NCI-H345 (cell line): Measurements from ENCODE around the gene KRTAP12-1.
A peak's percentile ranks its signal among the peaks of the same experiment; 100 is the strongest.
"Not testable (repeated sequence)": the region's sequence is repeated elsewhere in the genome, so short reads cannot be mapped to it uniquely, and the experiment has no call there.

Experiments
- DNase-seq: peaks from one replicate; lab custom pipeline; 2025; lab: John Stamatoyannopoulos, UW

Gene KRTAP12-1

DNA sequence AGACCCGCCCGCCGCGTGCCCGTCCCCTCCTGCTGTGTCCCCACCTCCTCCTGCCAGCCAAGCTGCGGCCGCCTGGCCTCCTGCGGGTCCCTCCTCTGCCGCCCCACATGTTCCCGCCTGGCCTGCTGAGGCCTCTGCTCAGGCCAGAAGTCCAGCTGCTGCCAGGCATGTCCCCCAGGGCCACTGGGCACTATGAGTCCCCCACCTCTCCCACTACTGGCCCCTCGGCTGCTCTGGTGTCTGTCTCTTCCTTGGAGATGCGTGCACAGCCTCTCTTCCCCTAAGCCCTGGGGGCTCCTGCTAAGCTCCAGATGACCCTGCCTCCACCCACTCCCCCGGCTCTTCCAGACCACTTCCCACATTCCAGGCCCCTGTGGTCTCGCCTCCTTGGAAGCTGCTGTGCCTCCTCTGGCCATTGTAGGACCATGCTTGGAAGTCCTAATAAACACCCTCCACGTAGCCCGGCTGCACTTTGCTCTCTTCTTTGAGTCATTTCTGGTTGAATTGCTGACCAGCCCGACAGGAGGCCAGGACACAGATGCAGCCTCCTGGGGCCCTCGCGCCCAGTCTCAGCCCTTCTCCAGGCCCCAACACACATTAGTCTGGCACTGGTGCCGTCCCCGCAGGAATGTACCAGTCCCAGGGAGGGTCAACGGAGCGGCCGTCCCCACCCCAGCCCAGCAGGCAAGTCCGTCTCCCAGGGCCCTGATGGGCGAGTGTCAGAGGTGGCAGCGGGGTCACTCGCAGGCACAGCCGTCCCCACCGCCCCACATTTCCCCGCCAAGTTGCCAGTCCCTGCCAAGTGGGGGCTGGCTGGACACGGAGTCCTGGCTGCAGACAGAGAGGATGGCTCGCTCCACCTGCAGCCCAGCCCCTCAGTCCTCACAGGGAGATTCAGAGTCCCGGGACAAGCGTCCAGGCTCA lies 16.1 kb upstream of the KRTAP12-1 start:
- DNase-seq: no peak

DNA sequence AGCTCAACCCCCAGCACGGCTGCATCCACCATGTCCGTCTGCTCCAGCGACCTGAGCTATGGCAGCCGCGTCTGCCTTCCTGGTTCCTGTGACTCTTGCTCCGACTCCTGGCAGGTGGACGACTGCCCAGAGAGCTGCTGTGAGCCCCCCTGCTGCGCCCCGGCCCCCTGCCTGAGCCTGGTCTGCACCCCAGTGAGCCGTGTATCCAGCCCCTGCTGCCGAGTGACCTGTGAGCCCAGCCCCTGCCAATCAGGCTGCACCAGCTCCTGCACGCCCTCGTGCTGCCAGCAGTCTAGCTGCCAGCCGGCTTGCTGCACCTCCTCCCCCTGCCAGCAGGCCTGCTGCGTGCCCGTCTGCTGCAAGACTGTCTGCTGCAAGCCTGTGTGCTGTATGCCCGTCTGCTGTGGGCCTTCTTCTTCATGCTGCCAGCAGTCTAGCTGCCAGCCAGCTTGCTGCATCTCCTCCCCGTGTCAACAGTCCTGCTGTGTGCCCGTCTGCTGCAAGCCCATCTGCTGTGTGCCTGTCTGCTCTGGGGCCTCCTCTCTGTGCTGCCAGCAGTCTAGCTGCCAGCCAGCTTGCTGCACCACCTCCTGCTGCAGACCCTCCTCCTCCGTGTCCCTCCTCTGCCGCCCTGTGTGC lies 15.3 kb upstream of the KRTAP12-1 start, which contains the start of gene KRTAP10-12:
Gene KRTAP10-12 (plus strand): TSS at position 1 of the 639 bp plus-strand sequence. CDS start 30 bp downstream, at position 31.
- DNase-seq: not testable (repeated sequence)

DNA sequence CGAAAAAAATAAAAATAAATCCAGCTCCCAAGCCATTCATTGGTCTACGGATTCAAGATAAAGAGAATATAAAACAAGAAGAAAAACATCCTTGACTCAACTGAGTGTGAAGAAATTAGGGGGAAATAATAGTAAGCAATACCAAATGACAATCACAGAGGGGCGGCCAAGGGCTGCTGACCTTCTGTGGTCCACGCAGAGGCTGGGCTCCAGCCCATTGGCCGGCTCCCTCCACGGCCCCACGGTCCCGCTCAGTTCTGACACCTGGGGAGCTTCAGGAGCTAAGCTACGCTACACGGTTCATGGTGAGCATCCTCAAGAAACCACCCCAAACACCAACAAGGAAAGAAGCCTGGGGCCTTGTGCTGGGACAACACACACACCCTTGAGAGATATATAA lies 14.6 kb upstream of the KRTAP12-1 start:
- no peak for DNase-seq

DNA sequence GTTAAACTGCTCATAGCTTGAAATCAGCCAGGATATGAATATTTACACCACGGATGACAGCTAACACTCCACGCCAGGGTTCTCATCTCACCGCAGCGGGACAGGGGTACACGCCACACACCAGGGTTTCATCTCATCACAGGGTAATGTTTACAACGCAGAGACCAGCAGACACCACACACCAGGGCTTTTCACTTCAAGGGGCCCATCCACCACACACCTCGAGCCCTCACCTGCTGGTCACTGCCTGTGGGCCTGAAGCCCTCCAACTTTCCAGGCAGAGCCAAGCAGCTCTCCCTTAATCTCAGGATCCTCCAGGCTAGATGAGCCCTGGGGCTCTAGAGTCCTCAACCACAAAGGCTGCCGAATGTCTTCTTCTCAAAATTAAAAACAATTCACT lies 13.7 kb upstream of the KRTAP12-1 start:
- no peak for DNase-seq

DNA sequence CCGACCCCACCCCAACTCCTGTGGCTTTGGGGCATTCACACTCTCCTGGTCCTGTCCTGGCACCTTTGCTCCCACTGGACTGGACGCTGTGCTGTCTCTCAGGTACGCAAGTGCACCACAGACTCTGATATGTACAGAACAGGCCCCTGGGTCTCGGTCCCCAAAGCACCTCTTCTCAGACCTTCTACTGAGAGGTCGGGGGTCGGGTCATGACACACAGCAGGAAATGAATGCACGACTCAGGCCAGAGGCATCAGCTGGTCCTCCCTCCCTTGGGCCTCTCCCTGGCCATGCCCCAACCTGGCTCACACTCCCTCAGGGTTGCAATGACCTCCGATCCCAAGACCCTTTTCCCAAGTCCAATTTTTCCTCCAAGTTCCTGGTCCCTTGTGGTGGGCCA lies 13.2 kb upstream of the KRTAP12-1 start:
- no peak for DNase-seq

DNA sequence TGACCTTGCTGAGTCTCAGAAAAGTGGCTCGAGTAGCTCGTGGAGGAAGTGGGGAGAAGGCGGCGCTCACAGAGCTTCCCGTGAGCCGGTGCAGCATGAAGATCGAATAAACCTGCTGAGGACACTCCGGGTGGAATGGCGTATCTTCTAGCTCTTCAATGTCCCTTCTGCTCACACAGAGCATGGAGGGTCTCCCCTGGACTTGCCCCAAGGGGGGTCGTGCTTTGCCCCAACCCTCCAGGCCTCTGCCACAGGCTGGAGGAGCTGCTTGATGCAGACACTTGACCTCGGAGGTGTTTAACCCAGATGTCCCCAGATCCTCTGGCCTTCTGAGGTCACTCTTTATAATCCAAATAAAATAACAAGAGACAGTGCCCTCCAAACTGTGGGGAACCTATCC lies 12.8 kb upstream of the KRTAP12-1 start:
- no peak for DNase-seq

DNA sequence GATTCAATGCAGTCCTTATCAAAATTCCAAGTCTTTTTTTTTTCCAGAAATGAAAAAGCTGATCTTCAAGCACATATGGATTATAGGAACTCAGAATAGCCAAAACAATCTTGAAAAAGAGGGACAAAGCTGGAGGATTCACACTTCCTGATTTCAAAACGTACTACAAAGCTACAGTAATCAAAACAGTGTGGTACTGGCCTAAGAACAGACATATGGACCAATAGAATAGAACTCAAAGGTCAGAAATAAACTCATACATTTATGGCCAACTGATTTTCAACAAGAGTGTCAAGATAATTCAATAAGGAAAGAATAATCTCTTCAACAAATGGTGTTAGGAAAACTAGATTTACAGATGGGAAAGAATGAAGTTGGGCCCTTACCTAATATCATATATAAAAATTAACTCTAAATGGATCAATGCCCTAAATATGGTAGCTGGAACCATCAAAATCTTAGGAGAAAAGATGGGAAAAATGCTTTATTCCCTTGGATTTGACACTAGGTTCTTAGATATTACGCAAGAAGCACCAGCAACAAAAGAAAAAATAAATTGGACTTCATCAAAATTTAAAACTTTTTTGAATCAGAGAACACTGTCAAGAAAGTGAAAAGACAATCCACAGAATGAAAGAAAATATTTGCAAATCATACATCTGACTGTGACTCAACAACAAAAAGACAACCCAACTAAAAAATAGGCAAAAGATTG lies 11.0 kb upstream of the KRTAP12-1 start:
- no peak for DNase-seq

DNA sequence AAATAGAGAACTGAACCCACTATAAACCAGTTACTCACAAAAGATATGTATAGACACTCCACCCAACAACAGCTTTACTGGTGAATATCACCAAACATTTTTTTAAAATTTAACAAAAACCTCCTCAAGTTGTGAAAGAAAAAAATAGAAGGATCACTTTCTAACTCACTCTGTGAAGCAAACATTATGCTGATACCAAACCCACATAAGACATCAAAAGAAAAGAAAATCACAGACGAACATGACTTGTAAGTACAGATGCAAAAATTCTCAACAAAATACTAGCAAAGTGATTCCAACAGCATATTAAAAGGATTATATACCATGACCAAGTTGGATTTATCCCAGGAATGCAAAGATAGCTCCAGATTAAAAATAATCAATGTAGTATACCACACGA lies 9.7 kb upstream of the KRTAP12-1 start:
- DNase-seq: no peak

DNA sequence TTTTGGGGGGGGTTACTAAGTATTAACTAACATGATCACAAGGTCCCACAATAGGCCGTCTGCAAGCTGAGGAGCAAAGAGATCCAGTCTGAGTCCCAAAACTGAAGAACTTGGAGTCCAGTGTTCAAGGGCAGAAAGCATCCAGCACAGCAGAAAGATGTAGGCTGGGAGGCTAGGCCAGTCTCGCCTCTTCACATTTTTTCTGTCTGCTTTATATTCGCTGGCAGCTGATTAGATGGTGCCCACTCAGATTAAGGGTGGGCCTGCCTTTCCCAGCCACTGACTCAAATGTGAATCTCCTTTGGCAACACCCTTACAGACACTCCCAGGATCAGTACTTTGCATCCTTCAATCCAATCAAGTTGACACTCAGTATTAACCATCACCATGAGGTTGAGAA lies 7.8 kb upstream of the KRTAP12-1 start:
- not testable (repeated sequence) for DNase-seq

DNA sequence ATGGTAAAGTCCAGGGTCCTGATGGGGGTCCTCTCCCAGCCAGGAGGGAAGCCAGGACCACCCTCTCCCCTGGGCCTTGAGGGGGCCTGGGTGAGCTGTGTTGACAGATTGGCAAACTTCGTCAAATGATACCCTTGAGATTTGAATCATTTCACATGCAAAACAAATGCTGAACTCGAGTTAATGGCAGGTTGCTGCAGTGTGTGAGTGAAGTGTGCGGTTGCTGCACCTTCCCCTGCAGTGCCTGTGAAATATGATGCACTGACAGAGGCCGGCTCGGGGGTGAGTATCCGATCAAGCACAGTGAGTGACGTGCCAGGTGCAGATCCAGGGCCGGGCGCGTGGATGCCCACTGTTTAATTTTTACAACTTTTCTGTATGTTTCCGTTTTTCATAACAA lies 5.7 kb upstream of the KRTAP12-1 start:
- DNase-seq: peak; percentile 76

DNA sequence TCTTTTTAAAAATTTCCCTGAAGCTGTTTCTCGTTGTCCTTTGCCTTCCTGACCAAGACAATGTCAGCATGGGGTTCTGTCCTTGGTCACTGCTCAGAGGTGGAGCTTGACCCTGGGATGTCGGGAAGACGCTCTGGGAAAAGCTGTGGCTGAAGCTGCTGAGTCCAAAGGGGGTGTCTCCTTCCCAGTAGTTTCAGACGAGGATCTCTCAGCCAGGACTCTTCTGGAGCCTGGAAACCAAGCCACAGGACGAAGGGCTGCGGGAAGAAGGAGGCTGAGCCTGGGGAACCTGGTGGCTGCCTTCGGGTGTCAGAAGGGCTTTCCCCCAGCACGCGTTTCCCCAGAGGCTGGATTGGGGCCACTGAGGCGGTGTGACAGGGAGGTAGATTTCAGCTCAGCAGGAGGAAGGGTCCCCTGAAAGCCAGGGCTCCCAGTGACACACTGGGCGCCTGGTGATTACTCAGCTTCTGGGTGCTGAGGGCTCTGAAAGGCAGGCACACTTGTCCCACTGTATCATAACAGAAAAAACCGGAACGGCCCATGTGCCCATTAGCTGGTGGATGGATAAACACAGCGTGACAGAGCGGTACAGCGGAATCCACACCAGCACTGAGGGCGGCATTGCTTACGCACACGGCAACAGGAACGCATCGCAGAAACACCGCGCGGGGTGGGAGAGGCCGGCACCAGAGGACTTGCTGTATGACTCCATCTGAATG lies 5.0 kb upstream of the KRTAP12-1 start:
- DNase-seq: peak; percentile 48

DNA sequence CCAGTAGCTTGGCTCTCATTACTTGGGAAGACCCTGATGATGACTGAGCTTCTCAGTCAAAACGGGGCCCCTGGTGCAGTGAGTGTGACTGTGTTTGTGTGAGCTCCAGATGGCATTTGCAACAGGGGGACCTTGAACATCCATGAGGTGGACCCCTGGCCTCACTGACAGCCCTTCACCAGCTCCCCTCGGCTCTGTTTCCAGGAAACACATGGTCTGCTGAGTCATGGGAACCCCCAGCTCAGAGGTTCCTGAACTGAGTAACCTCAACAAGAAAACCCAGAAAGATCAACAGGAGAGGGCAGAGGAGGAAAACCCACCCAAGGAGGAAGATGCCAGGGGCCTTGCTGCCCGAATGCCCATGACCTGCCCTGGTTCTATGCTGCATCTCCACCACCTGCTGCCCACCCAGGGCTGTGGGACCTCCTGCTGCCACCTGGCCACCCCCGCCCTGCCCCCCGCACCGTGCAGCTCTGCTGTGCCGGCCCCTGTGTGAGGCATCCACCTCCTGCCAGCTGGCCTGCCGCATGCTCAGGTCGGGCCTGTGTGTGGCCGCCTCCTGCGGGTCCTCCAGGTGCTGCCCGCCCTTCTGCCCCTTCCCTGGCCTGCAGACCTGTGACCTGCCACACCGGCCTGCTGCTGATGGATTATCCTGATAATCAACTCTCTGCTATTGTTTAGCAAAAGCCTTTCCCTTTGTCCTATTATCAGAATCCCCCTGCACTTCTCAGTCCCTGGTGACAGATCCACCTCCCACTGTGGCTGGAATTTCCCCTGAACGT lies 4.2 kb upstream of the KRTAP12-1 start:
- DNase-seq: no peak

DNA sequence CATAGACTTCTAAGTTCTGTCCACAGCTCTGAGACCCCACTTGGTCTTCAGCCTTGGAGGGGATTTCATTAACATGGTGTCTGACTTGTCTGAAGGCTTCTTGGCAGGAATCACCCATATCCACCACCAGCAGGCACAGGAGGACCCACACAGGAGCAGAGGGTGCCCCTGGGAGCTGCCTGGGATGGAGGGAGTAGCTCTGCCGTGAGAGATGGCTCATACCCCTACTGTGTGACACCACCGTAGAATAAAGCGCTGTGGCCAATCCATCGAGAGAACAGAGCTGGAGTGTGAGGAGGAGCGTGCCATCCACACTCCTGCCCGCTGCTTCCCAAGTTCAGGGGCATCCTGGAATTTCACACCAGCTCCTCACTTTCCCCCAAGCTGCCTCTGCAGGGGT lies 3.1 kb upstream of the KRTAP12-1 start:
- not testable (repeated sequence) for DNase-seq

DNA sequence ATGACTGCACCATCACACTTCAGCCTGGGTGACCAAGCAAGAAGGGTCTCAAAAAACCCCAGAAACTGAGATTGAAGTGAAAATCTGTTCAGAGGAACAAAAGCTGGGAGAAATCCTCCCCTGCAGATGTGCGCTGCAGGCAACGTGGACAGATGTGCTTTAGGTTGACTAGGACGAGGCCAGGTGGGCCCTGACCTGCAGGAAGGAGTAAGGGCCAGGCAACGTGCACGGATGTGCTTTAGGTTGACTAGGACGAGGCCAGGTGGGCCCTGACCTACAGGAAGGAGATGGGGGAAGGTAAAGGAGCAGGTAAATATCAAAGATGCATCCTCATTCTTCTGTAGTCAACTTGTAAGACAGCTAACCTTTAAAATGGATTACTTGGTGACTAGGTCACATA lies 2.5 kb upstream of the KRTAP12-1 start:
- DNase-seq: no peak

DNA sequence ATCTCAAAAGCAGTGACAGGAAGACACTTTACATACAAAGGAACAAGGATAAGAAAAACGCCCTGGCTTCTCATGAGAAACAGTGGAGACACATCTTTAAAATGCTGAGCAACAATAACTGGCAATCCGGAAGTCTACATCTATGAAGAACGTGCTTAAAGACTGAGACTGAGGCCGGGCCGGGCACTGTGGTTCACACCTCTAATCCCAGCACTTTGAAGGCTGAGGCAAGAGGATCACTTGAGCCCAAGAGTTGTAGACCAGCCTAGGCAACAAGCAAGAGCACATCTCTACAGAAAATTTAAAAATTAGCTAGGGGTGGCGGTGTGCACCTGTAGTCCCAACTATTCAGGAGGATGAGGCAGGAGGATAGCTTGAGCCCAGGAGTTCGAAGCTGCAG lies 2.1 kb upstream of the KRTAP12-1 start:
- DNase-seq: no peak

DNA sequence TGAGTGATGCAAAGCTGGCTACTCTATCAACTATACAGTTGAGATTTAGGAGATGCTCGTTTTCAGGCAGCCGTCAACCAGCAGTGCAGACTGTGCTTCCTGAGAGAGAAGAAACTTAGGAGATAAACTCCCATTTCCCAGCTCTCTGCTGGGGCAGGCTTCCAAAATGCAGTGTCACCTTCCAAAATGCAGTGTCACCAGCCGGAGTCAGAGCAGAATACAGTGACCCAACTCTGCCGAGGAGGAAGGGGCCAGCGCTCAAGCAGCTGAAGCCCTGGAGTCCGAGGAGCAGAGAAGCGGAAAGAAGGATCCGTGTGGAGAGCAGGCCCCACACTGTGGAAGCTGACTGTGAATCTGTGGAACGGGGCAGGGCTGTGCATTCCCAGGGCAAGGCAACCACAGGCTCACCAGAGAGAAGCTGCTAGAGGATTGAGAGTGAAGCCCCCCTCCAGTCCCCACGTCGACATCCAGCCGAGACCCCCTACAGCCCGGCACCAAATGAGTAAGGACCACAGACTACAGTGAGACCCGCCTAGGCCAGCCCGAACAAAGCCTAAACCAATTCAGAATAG lies 703 bp upstream of the KRTAP12-1 start:
- no peak for DNase-seq

DNA sequence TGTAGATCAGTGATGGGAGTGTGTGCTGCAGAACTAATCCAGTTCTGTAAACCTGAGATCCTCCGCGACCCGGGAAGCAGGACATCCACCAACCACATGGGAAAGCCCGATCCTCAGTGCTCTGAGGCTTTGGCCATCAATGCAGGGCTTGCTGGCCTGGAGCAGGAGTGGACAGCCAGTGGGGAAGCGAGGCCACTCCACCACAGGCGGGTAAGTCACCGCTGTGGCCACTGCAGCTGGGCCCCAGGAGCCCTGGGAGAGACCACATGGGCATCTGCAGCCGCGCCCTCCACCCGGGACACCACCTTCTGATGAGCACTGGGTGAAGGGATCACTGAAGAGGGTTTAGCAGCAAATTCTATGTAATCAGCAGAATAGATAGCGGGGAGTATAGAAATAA lies 811 bp downstream of the KRTAP12-1 start:
- DNase-seq: no peak

DNA sequence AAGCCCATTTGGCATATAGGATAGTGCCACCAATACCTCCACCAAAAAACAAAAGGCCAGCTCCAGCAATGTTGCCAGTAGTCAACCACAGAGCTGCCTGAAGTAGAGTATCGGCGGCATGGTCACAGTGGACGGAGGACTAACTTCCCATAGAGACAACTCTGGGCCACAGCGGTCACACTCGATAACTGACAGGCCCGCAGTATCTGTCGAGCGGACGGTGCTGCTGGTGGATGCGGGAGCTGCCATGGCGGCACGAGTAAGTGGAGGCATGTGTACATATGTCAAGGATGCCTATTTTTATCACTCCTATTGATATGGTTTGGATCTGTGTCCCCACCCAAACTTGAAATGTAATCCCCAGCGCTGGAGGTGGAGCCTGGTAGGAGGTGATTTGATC lies 4.1 kb downstream of the KRTAP12-1 start:
- DNase-seq: no peak

DNA sequence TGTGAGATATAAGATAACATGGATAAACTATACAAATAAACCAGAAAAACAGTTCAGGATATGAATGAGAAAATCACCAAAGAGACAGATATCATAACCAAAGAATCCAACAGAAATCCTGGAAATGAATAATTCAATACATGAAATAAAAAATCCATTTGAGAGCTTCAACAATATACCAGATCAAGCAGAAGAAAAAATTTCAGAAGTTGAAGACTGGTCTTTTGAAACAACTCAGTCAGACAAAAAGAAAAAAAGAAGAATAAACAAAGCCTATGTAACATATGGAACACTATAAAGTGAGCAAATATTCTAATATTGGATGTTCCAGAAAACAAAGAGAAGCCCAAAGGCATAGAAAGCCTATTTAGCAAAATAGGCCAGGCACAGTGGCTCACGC lies 10.1 kb downstream of the KRTAP12-1 start:
- DNase-seq: no peak

DNA sequence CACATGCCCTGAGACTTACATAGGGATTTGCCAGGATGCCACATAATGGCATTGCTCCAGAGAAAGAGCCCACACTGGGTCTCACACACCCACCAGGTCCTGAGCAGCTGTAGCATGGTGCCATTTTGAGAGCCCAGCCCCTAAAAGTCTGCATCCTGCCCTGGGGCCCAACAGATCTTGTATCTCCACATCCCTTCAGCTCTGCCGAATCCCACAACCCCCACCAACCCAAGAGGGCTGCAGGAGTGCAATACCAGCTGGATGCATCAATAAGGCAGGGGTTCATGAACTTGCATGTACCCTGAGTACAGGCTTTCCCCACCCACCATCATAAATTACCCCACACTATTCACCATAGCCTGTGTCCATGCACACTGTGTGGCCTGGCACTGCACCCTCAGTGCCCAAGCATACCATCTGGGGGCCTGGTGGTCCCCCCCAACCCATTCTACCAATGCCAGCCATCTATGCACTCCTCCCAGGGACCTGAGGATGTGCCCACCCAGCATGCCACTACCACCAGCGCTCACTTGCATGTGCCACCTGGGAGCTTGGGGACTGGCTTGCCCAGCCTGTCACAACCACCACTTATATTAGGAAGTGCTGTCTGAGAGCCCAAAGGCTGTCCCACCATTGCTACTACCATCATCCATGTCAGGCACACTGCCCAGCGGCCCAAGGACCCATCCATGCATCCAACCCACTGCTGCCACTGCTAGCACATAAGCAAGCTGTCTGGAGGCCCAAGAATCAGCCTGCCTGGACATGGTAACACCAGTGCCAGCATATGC lies 11.1 kb downstream of the KRTAP12-1 start:
- DNase-seq: no peak
